ENCODE measurements around the gene BAD.

BAD gene

DNA sequence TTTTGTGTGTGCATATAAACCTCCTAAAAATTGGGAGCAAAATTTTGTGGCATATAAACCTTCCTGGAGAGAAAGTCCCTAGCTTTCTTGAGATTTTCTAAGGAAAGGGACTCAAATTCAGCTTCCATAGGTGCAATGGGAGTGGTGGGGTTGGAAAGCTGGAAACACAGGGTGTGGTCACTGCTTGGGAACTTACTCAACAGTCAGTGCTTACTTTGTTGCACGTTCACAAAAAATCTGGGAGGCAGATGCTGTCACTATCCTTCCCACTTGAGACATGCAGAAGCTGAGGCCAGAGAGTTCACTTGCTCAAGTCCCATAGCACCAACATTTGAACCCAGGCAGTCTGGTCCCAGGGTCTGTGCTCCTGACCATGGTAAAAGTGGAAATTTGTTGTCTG lies 11.8 kb upstream of the BAD start:
- no peak for DNase-seq (ENCODE audit: low read depth in 2 of 2)

DNA sequence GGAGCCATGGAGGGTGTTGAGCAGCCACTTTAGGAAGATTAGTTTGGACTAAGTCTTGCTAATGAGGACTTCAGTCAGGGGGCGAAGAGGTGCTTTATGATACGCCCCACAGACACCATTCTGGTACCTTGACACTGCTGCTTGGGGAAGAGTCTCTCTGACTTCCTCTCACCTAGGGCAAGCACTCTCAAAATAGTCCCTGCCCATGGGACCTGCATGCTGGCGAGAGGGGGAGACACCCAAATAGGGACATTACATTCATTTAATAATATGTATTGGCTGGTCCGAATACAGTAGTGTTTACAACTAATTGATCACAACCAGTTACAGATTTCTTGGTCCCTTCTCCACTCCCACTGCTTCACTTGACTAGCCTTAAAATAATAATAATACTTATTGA lies 11.3 kb upstream of the BAD start:
- no peak for DNase-seq (ENCODE audit: low read depth in 2 of 2)

GRCh38 chr11:64294774-64295173 lies 10.3 kb upstream of the BAD start:
- no peak for DNase-seq (ENCODE audit: low read depth in 2 of 2)

GRCh38 chr11:64292460-64293254 lies 8.2 kb upstream of the BAD start:
- DNase-seq (ENCODE audit: low read depth in 2 of 2): no peak

DNA sequence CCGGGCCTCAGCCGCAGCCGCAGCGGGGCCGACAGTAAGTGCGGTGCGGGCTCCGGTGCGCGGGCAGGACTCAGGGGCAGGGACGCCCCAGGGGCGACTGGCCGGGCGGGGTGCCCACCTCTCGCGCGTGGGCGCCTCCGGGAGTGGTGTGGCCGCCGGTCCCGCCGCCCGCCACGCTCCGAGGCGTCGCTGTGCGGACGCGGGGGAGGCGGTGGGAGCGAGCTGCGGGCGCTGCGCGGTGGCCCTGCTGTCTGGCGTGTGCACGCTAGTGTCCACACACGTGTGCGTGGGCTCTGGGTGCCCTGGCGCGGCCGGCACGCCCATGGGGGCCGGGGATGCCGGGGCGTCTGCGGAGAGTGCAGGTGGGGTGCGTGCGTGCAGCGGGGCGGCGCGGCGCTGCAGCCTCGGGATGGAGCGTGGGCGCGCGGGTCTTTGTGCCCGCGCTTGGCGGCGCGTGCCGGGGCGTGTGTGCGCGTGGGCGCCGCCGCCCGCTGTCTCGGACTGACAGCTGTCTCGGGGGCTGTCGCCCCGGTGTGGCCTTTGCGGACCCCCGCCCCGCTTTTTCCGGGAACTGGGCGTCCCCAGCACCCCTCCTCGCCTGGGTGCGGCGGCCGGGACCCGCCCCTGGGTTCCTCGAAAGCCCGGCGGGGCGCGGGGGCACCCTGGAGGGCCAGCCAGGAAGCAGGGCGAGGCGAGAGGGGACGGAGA lies 7.4 kb upstream of the BAD start:
- no peak for DNase-seq (ENCODE audit: low read depth in 2 of 2)

DNA sequence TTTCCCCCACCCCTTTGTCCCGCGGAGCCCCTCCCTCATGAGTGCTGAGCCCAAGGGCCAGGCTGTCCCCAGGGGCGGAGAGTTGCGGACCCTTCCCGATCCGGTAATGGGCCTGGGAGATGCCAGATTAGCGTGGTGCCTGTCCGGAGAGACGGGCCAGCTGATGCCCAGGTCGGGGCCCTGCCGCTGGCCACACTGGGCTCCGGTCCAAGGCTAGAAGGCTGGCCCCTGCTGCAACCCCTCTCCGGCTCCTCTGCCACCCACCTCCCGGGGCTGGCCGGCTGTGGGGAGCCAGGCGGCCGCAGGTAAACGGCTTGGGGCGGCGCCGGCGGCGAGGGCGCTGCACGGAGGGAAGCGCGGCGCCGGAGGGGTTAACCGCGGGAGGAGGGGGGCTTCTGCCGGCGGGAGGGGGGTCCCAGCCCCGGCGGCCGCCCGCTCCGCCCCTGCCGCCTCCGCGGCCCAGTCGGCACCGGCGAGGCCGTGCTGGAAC lies 6.8 kb upstream of the BAD start, which contains the start of gene KCNK4:
KCNK4 (plus strand) TSS at position 41 of the 490 bp plus-strand sequence. CDS start 1,717 bp downstream, outside the sequence.
- no peak for DNase-seq (ENCODE audit: low read depth in 2 of 2)

GRCh38 chr11:64290352-64291261 lies 6.1 kb upstream of the BAD start:
- DNase-seq (ENCODE audit: low read depth in 2 of 2): no peak

DNA sequence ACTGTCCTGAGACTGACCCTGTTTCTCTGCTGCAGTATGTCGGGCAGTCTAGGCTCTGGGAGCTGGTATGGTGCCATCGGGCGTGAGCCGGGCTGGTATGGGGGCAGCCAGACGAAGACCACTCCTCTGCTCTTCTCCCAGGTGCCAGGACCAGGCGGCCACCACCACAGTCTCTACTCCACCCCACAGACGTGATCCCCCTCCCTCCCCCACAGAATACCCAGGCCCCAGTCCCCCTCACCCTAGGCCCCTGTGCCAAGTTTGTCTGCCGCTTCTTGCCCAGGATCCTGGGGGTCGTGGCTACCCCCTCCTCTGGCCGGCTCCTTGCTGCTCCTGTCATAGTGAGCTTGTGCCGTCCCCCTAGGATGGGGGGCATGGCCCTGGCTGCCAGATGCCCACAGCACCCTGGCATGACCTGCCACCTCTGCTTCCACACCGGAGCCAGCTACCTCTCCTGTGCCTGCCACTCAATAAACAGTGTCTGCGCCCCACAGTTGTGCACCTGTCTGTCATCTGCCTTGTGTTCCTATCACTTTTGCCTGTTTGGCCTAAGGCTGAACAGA lies 4.6 kb upstream of the BAD start:
- no peak for DNase-seq (ENCODE audit: low read depth in 2 of 2)

GRCh38 chr11:64288353-64288750 lies 3.9 kb upstream of the BAD start:
- no peak for DNase-seq (ENCODE audit: low read depth in 2 of 2)

- DNase-seq (ENCODE audit: low read depth in 2 of 2): no peak
These were observed 3.3 kb upstream of the BAD start for GRCh38 chr11:64287676-64288352.

- no peak for DNase-seq (ENCODE audit: low read depth in 2 of 2)
These were observed 2.3 kb upstream of the BAD start for GRCh38 chr11:64286801-64287159.

GRCh38 chr11:64285885-64286800 lies 1.7 kb upstream of the BAD start:
- no peak for DNase-seq (ENCODE audit: low read depth in 2 of 2)

- peak; percentile 41 to 47 for DNase-seq (ENCODE audit: low read depth in 2 of 2)
These were observed 758 bp upstream of the BAD start, which contains the start of gene GPR137 for GRCh38 chr11:64284962-64285884. GPR137 (plus strand) TSS chr11:64285848; CDS start chr11:64286525, 677 bp downstream.

- DNase-seq (ENCODE audit: low read depth in 2 of 2): no peak
These were observed 1.4 kb downstream of the BAD start for GRCh38 chr11:64283092-64283491.

GRCh38 chr11:64281957-64282770 lies 2.3 kb downstream of the BAD start:
- DNase-seq (ENCODE audit: low read depth in 2 of 2): no peak

DNA sequence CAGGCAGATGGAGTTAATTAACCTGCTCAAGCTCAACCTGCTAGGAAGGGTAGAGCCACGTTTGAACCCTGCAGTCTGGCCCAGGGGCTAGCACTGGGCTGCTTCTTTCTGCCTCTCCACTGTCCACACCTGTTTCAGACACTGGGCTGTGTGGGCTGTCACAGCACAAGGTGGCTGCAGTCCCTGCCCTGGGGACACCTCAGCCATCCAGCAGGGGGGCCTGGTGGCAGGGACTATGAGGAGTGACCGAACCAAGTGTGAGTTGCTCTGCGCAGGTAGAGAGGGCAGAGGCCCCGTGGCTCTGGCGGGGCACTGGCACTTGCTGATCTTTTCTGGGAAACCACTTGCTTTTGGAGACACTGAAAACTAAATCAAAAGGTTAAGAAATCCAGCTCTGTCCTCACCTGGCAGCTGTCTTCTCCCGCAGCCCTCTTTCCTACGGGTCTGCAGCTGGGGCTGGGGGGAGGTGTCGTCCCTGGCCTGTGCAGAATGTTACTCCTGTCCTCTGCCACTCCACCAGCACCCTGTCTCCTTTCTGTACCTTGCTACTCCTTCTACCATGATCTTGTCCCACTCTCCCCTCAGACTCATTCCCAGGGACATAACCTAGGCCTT lies 5.8 kb downstream of the BAD start:
- DNase-seq (ENCODE audit: low read depth in 2 of 2): no peak

GRCh38 chr11:64276653-64277431 lies 7.6 kb downstream of the BAD start:
- no peak for DNase-seq (ENCODE audit: low read depth in 2 of 2)
